Neutrophil (primary cell): ENCODE results near the gene LAMTOR5.
"Not testable (repeated sequence)": the region's sequence is repeated elsewhere in the genome, so short reads cannot be mapped to it uniquely, and the experiment has no call there.

ENCODE experiments used
- H3K27ac ChIP-seq: fragments of 200-600 bp; sonication (generic); 2 replicates; pipeline ENCODE4 v1.5.1; 2016; ENCODE audit warnings: mild to moderate bottlenecking, moderate library complexity
- H3K27me3 ChIP-seq: fragments of 200-600 bp; sonication (generic); 2 replicates; pipeline ENCODE4 v1.6.0; 2016; ENCODE audit warnings: mild to moderate bottlenecking
- H3K36me3 ChIP-seq: fragments of 200-600 bp; sonication (generic); 2 replicates; pipeline ENCODE4 v1.5.1; 2017
- H3K4me1 ChIP-seq, 2 experiments: fragments of 200-600 bp in 1 of 2; sonication (generic) in 1 of 2; 1 replicate in 1 of 2; 2 replicates in 1 of 2; pipeline versions ENCODE4 v1.5.1 to v1.6.1; 2013 to 2016; ENCODE audit warnings: low read depth in 1 of 2, low read length in 1 of 2, mild to moderate bottlenecking in 1 of 2, moderate library complexity in 1 of 2; ENCODE audit not compliant: control insufficient read depth in 1 of 2, insufficient read depth in 1 of 2
- H3K4me3 ChIP-seq, 2 experiments: fragments of 200-600 bp in 1 of 2; sonication (generic) in 1 of 2; 1 replicate in 1 of 2; 2 replicates in 1 of 2; pipeline ENCODE4 v1.5.1; 2013 to 2016; ENCODE audit warnings: low read depth in 1 of 2, low read length in 1 of 2, mild to moderate bottlenecking in 1 of 2, moderate library complexity in 1 of 2
- H3K9me3 ChIP-seq: fragments of 200-600 bp; sonication (generic); 2 replicates; pipeline ENCODE4 v1.5.1; 2016
- TF ChIP-seq, protein P1 (sequence below): fragments of 200-600 bp; sonication (generic); IDR thresholded peaks from 2 replicates; pipeline ENCODE4 v1.5.1; 2016; ENCODE audit warnings: antibody characterized with exemption

LAMTOR5 gene

DNA sequence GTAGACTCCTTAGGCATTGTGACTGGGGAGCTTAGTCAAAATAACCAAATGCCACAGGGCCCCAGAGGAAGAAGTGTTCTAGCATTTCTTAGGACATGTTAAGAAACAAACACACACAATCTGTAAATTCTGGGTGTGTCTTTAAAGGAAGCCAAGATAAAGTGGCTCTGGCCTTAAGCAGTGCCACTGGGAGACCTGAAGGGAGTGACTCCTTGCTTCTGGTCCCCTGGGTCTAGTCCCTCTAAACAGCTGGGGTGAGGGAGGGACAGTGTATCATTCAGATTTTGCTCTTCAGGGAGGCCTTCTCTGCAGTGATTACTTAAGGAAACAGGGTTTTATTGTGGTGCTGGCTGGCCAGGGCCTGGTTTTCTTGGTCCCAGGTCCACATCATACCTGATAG is 34.4 kb upstream of the LAMTOR5 start:
- Histone ChIP-seq H3K4me3 (no peak overlapping the region), H3K36me3 (no peaks in the 10 kb centered on the region), H3K27me3 (no peaks in the 10 kb centered on the region), H3K4me1 (no peaks in the 10 kb centered on the region), H3K27ac (no peak overlapping the region), H3K9me3 (no peaks in the 10 kb centered on the region)
- TF ChIP-seq, protein P1, sequence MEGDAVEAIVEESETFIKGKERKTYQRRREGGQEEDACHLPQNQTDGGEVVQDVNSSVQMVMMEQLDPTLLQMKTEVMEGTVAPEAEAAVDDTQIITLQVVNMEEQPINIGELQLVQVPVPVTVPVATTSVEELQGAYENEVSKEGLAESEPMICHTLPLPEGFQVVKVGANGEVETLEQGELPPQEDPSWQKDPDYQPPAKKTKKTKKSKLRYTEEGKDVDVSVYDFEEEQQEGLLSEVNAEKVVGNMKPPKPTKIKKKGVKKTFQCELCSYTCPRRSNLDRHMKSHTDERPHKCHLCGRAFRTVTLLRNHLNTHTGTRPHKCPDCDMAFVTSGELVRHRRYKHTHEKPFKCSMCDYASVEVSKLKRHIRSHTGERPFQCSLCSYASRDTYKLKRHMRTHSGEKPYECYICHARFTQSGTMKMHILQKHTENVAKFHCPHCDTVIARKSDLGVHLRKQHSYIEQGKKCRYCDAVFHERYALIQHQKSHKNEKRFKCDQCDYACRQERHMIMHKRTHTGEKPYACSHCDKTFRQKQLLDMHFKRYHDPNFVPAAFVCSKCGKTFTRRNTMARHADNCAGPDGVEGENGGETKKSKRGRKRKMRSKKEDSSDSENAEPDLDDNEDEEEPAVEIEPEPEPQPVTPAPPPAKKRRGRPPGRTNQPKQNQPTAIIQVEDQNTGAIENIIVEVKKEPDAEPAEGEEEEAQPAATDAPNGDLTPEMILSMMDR: no peak

DNA sequence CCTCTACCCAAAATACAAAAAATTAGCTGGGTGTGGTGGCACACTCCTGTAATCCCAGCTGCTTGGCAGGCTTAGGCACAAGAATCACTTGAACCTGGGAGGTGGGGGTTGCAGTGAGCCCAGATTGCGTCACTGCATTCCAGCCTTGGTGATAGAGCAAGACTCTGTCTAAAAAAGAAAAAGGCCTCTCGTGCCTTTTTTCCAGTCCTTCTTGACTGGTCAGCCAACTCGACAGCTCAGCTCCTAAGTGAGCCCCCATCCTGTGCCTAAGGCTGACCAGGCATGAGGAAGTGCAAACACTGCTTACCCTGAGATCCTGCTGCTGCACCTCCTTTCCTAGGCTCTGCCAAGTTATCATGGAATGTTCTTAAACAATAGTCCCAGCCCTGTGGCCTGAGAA is 33.4 kb upstream of the LAMTOR5 start:
- H3K36me3 ChIP-seq: no peaks in the 10 kb centered on the region
- no peaks in the 10 kb centered on the region for H3K9me3 ChIP-seq
- no peak overlapping the region for H3K4me3 ChIP-seq
- H3K4me1 ChIP-seq: no peaks in the 10 kb centered on the region
- TF ChIP-seq, protein P1: no peak
- H3K27me3 ChIP-seq: no peaks in the 10 kb centered on the region
- H3K27ac ChIP-seq: no peak overlapping the region

- H3K4me3 ChIP-seq, H3K9me3 ChIP-seq, H3K27me3 ChIP-seq, H3K4me1 ChIP-seq, H3K27ac ChIP-seq, H3K36me3 ChIP-seq: not testable (repeated sequence)
Measured at GRCh38 chr1:110439873-110440272, 32.4 kb upstream of the LAMTOR5 start.

DNA sequence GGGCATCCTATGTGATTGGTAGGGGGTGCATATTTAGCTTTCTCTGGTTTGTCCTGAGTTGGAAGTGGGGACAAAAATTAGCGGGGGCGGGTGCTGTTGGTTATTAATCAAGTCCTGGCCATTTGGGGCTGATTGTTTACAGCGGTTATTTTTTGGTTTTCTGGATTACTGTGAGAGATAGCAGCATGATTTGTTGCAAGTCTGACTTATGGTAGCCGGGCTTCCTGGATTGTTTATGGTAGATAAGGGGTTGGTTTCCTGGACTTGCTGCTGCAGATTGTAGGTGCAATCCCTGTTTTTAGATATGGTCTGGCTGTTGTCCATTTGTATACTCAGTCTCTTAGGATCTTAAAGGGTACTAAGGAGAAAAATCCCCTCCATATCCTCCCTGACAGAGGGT is 31.4 kb upstream of the LAMTOR5 start:
- Histone ChIP-seq H3K4me3 (no peak overlapping the region), H3K4me1 (no peaks in the 10 kb centered on the region), H3K27me3 (no peaks in the 10 kb centered on the region), H3K36me3 (no peaks in the 10 kb centered on the region), H3K27ac (no peak overlapping the region), H3K9me3 (no peaks in the 10 kb centered on the region)
- TF ChIP-seq, protein P1: no peak

DNA sequence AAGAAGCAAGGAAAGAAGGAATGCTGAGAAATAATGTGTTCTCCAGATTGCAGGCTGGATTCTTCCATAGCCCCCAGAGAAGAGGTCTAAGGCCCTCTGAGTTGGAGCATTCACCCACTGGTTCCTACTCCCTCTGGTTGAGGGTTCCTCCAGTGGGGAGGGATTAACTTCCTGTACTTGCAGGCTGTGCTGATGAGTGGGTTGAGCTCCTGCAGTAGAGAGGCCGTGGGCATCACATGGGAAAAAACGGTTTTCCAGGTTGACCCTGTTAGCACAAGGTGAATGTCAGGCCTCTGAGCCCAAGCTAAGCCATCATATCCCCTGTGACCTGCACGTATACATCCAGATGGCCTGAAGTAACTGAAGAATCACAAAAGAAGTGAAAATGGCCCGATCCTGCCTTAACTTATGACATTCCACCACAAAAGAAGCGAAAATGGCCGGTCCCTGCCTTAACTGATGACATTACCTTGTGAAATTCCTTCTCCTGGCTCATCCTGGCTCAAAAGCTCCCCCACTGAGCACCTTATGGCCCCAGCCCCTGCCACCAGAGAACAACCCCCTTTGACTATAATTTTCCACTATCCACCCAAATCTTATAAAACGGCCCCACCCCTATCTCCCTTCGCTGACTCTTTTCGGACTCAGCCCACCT is 30.3 kb upstream of the LAMTOR5 start:
- not testable (repeated sequence) for H3K27me3 ChIP-seq, H3K9me3 ChIP-seq, H3K4me3 ChIP-seq, H3K36me3 ChIP-seq, H3K27ac ChIP-seq, H3K4me1 ChIP-seq

DNA sequence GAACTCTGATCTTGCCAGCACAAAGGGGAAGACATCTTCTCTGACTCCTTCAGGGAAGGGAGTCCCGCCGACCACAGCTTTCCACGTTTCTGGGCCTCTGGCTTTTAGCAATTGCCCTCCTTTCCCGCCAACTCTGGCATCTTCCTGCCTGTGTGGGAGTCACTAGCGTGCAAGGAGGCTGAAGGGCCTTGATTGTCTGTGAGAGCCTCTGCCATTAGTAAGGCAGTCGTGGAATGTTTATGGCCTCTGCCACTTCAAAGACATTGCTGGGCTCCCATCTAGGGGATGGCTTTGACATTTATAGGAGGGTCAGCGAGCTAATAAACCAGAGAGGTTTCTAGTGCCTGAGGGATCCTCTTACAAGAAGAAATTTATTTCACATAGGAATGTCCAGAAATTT is 29.1 kb upstream of the LAMTOR5 start:
- no peaks in the 10 kb centered on the region for H3K4me1 ChIP-seq
- TF ChIP-seq, protein P1: no peak
- no peak overlapping the region for H3K4me3 ChIP-seq
- no peaks in the 10 kb centered on the region for H3K27me3 ChIP-seq
- H3K27ac ChIP-seq: no peak overlapping the region
- no peaks in the 10 kb centered on the region for H3K9me3 ChIP-seq
- H3K36me3 ChIP-seq: no peaks in the 10 kb centered on the region

DNA sequence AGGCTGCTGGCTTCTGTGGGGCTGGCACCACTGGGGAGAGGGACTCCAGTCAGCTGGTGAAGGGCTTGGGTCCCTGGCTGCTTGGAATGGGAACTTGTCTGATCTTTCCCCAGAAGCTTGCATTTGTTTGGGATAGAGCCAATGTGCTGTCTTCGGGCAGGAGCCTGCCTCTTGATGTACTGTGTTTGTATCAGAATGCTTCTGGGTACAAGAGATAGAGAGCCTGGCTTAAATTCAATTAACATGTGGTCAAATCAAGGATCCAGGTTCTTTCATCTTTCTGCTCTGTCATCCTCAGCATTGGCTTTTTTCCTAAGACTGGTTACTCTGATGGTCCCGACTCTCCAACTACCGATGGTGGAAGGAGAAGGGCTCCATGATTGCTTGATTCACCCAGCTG is 27.5 kb upstream of the LAMTOR5 start:
- Histone ChIP-seq H3K9me3 (no peaks in the 10 kb centered on the region), H3K4me3 (no peak overlapping the region), H3K36me3 (no peaks in the 10 kb centered on the region), H3K27me3 (no peaks in the 10 kb centered on the region), H3K27ac (no peak overlapping the region), H3K4me1 (no peaks in the 10 kb centered on the region)
- TF ChIP-seq, protein P1: no peak
